HG02870 (cell line): ENCODE measurements around the gene ADAM17.

Source experiments
- ATAC-seq: cut with Tn5 transposase; IDR thresholded peaks from one replicate; pipeline ENCODE4 v1.9.1; 2021; ENCODE audit warnings: mild to moderate bottlenecking, moderate library complexity; ENCODE audit not compliant: unreplicated experiment

The ADAM17 gene

GRCh38 chr2:9570182-9571060 lies 14.8 kb upstream of the ADAM17 start:
- no peak for ATAC-seq

- ATAC-seq = no peak
Measured at GRCh38 chr2:9565436-9566153, 10.0 kb upstream of the ADAM17 start.

GRCh38 chr2:9560628-9561027 lies 5.0 kb upstream of the ADAM17 start:
- no peak for ATAC-seq

GRCh38 chr2:9558948-9559381 lies 3.3 kb upstream of the ADAM17 start:
- no peak for ATAC-seq

GRCh38 chr2:9556121-9556743 lies 602 bp upstream of the ADAM17 start:
- ATAC-seq = peak; percentile 21

- ATAC-seq = no peak
Measured at GRCh38 chr2:9554921-9555296, 721 bp downstream of the ADAM17 start.

- ATAC-seq = no peak
Measured at GRCh38 chr2:9552219-9553178, 3.1 kb downstream of the ADAM17 start.

- ATAC-seq = peak; percentile 18
Measured at GRCh38 chr2:9550859-9551391, 4.7 kb downstream of the ADAM17 start.

- ATAC-seq = no peak
Measured at GRCh38 chr2:9549420-9549819, 6.2 kb downstream of the ADAM17 start.

GRCh38 chr2:9548506-9548905 lies 7.1 kb downstream of the ADAM17 start:
- peak; percentile 50 for ATAC-seq

GRCh38 chr2:9547262-9547991 lies 8.2 kb downstream of the ADAM17 start:
- ATAC-seq = no peak

GRCh38 chr2:9545502-9545901 lies 10.1 kb downstream of the ADAM17 start:
- ATAC-seq = no peak

- no peak for ATAC-seq
Measured at GRCh38 chr2:9543557-9543956, 12.1 kb downstream of the ADAM17 start.

GRCh38 chr2:9539531-9539930 lies 16.1 kb downstream of the ADAM17 start:
- ATAC-seq = no peak

- no peak for ATAC-seq
Measured at GRCh38 chr2:9538000-9538507, 17.6 kb downstream of the ADAM17 start.

GRCh38 chr2:9536504-9536903 lies 19.1 kb downstream of the ADAM17 start:
- no peak for ATAC-seq

GRCh38 chr2:9535177-9535576 lies 20.5 kb downstream of the ADAM17 start:
- no peak for ATAC-seq

GRCh38 chr2:9533663-9534062 lies 22.0 kb downstream of the ADAM17 start:
- ATAC-seq = no peak

- no peak for ATAC-seq
Measured at GRCh38 chr2:9532421-9532820, 23.2 kb downstream of the ADAM17 start.
